Testis (tissue), 3 donors: Measurements from ENCODE around the gene CAMK2D. TPM values are rescaled to one million over a fixed set of nuclear protein-coding genes. Genes with fewer than 3 reads are reported as not detected.

ENCODE experiments used
- DNase-seq: peaks from one replicate; pipeline ENCODE4 v3.0.0-alpha.2; 2019
- H3K27ac ChIP-seq, 2 donors: fragments of 200-600 bp; sonication (generic); one replicate each; pipeline ENCODE4 v1.5.1; 2019
- H3K27me3 ChIP-seq: fragments of 200-600 bp; sonication (generic); one replicate; pipeline ENCODE4 v1.5.1; 2019
- H3K36me3 ChIP-seq: fragments of 200-600 bp; sonication (generic); one replicate; pipeline ENCODE4 v1.5.1; 2017; ENCODE audit warnings: low read depth; ENCODE audit errors: missing control alignments
- H3K4me1 ChIP-seq: fragments of 200-600 bp; sonication (generic); one replicate; pipeline ENCODE4 v1.5.1; 2019
- H3K4me3 ChIP-seq, 2 donors: fragments of 200-600 bp; sonication (generic); one replicate each; pipeline ENCODE4 v1.5.1; 2017 to 2019
- H3K9me3 ChIP-seq: fragments of 200-600 bp; sonication (generic); one replicate; pipeline ENCODE4 v1.5.1; 2017
- CTCF ChIP-seq, 3 experiments: fragments of 450-650 bp in 2 of 3; fragments of 200-600 bp in 1 of 3; sonication (generic) in 1 of 3; IDR thresholded peaks; one replicate each; pipeline ENCODE4 v1.5.1; 2016 to 2019; ENCODE audit warnings: antibody characterized with exemption in 3 of 3, mild to moderate bottlenecking in 2 of 3, moderate library complexity in 1 of 3
- POLR2A ChIP-seq: fragments of 450-650 bp; IDR thresholded peaks from one replicate; pipeline ENCODE4 v1.6.1; 2017; ENCODE audit warnings: antibody characterized with exemption, mild to moderate bottlenecking, moderate library complexity
- WGBS, 2 donors: methylation state at CpG; one replicate each; pipeline ENCODE4 v1.1.5; 2018; 5-methylcytosine and 5-hydroxymethylcytosine counted together
- intact Hi-C: fragments of 100-400 bp; cut with DNase I; formaldehyde crosslinking; loops from one replicate; pipeline ENCODE4 v1.15.1; 2023; ENCODE audit warnings: low total_unique reads
- polyA plus RNA-seq: library from polyadenylated mRNA; stranded (reverse); fragments of 350-450 nt; fragmentation: Illumina TruSeq; extraction: RNeasy Lipid Tissue Mini Kit (QIAGEN cat#74804); gene quantifications from one replicate; pipeline ENCODE4 v1.2.3, GENCODE V29; 2014; ENCODE audit warnings: low read depth, low replicate concordance; ENCODE audit not compliant: insufficient read depth
- total RNA-seq, 2 donors: library from RNA; depleted of rRNA; stranded (reverse); fragments of >200 nt; gene quantifications; one replicate each; pipeline ENCODE4 v1.2.3, GENCODE V29; 2016

Gene CAMK2D
- total and polyA plus RNA-seq, 3 donors from 2014 or later = 31.2 to 88.1 (median 72.4) TPM

- no peaks in the 10 kb centered on the region for H3K9me3 ChIP-seq
- H3K36me3 ChIP-seq = no peaks in the 10 kb centered on the region
- DNase-seq = peak; percentile 63
- no peaks in the 10 kb centered on the region for H3K27me3 ChIP-seq
- intact Hi-C loops = no loop called here
- peaks cover 28% of the 10 kb centered on the region for H3K4me1 ChIP-seq
- 33 to 34% methylated on average over 2 of the region's 2 CpGs for WGBS, 2 donors
- TF ChIP-seq CTCF (IDR thresholded peaks at IDR 0.05) (no peak), POLR2A (no peak)
- H3K27ac ChIP-seq = peak overlapping the region; percentile 57 to 77
- H3K4me3 ChIP-seq = no peak overlapping the region
Observed at GRCh38 chr4:113684534-113685091, 76.9 kb downstream of the CAMK2D start.

- DNase-seq = no peak
- no peaks in the 10 kb centered on the region for H3K36me3 ChIP-seq
- TF ChIP-seq CTCF (IDR thresholded peaks at IDR 0.05) (no peak), POLR2A (no peak)
- H3K4me3 ChIP-seq = no peak overlapping the region
- H3K4me1 ChIP-seq = peaks cover 19% of the 10 kb centered on the region
- peak overlapping the region in 1 of 2 donors; percentile 77 for H3K27ac ChIP-seq
- H3K27me3 ChIP-seq = no peaks in the 10 kb centered on the region
- 97% methylated on average over 4 of the region's 4 CpGs for WGBS, 2 donors
- intact Hi-C loops = no loop called here
- H3K9me3 ChIP-seq = no peaks in the 10 kb centered on the region
Observed at GRCh38 chr4:113682730-113683537, 78.6 kb downstream of the CAMK2D start.

- DNase-seq = no peak
Observed at GRCh38 chr4:113678641-113679040, 82.9 kb downstream of the CAMK2D start.

GRCh38 chr4:113677325-113677724 lies 84.2 kb downstream of the CAMK2D start:
- DNase-seq = no peak
- no peaks in the 10 kb centered on the region for H3K9me3 ChIP-seq
- H3K4me3 ChIP-seq = no peak overlapping the region
- H3K36me3 ChIP-seq = no peaks in the 10 kb centered on the region
- no peak overlapping the region for H3K27ac ChIP-seq
- WGBS, 2 donors = 69 to 70% methylated on average over 4 of the region's 4 CpGs
- no peaks in the 10 kb centered on the region for H3K27me3 ChIP-seq
- TF ChIP-seq POLR2A = no peak
- TF ChIP-seq CTCF (IDR thresholded peaks at IDR 0.05) = no peak
- intact Hi-C loops = no loop called here
- no peaks in the 10 kb centered on the region for H3K4me1 ChIP-seq

More at GRCh38 chr4:113678641-113679040, 82.9 kb downstream of the CAMK2D start:
- Histone ChIP-seq H3K36me3 (no peaks in the 10 kb centered on the region), H3K27me3 (no peaks in the 10 kb centered on the region), H3K4me1 (no peaks in the 10 kb centered on the region), H3K4me3 (no peak overlapping the region), H3K27ac (no peak overlapping the region), H3K9me3 (no peaks in the 10 kb centered on the region)
- TF ChIP-seq CTCF (IDR thresholded peaks at IDR 0.05) = no peak
- no peak for TF ChIP-seq POLR2A
- intact Hi-C loops = no loop called here
